ENCODE data around the gene PIP4K2A.
A peak's percentile ranks its signal among the peaks of the same experiment; 100 is the strongest.

The PIP4K2A gene

DNA sequence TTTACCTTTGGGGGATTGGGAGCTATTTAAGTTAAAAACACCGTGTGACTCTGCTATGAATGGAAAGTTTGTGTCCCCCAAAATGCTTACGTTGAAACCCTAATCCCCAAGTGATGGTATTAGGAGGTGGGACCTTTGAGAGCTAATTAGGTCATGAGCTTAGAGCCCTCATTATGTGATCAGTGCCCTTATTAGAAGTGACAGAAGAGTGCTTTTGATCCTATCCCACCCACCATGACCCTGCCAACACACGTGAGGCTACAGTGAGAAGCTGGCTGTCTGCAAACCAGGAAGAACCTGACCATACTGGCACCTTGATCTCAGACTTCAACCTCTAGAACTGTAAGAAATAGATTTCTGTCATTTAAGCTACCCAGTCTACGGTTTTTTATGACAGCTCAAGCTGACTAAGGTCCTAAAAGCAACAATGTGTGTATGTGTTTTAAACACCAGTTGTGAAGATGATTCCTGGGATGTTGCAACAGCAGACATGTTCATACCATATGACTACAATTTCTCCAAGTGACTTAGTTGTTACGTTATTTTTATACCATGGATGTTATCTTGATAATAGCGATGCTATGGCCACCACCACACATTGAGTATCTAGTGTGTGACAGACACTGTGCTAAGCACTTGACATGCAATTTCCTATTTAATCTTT is 124.4 kb downstream of the PIP4K2A start:
- DNase-seq: no peak

DNA sequence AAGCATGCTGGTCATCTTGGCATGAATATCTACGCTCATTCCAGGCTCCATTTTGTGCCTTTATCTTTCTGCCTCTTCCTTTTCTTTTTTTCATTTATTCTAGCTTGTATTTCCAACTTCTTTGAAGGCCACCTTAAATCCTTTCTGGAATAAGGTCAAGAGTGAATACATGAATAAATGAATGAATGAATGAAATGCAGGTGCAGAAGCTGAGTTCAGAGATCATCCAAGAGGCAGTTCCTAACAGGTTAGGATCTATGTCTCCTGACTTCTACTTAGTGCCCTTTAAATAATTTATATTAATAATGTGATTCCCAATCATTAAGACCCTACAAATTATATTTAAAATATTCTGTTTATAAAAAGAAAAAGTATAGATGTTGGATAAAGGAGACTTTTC is 125.9 kb downstream of the PIP4K2A start:
- no peak for DNase-seq

DNA sequence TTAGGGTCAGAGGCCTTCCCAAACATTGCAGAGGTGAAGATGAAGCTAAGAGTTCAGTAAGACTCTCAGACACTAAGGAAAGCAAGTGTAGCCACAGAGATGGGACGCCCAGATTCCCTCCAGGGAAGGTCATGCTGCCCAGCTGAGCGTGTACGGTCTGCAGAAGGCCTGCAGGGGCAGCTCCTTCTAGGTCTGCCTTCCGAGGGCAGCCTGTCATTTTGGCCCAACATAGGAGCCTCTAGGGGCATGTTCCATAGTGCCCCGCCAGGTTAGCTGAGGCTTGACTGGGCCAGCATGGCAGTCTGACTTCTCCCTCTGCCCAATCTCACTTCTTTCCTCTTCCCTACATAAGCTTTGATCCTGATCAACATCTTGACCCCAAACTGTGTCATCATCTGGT is 130.7 kb downstream of the PIP4K2A start:
- DNase-seq: no peak

DNA sequence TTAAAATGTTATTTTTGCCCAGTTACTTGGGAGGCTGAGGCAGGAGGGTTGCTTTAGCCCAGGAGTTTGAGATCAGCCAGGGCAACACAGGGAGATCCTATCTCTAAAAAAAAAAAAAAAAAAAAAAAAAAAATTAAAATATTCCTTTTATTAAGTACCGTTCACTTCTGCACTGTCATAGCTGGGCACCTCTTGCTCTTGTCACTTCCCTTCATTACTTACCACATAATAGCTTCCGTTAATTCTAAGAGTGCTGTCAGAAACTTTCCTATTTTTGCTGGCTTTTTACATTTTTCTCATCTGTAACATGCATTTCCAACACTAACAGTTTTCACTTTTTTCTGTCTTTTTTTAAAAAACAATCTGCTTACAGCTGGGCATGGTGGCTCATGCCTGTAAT is 132.9 kb downstream of the PIP4K2A start:
- no peak for DNase-seq

DNA sequence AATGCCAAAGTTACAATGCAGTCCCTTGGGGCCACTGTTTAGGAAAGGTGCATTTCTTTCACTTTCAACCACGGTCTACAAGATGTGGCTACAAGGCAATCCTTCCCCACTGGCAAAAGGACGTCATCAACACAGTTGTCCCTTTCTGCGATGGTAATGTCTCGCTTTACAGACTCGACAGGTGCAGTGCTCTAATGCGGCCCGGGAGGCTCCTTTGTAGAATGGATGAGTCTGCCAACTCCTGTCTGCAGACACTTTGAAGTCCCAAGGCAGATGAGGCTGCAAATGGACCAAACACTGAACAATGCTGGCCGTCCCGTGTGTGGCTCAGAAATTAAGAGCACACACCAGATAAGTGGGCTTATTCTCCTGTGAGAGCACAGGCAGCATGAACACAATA is 133.7 kb downstream of the PIP4K2A start:
- DNase-seq: no peak

DNA sequence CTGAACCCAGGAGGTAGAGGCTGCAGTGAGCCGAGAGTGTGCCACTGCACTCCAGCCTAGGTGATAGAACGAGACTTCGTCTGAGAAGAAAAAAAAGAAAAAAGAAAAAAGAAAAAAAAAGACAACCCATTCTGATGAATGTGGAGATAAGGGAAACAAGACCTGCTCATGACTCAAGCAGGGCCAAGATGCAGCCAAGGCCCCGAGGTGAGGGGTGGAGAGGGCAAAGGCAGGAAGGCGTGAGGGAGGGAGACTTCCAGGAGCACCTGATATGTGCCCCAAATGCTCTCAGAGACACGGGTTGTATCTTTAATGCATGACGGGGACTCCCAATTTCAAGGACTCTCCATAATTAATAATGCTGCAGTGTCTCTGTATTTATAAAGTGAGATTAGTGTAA is 134.6 kb downstream of the PIP4K2A start:
- DNase-seq: no peak

DNA sequence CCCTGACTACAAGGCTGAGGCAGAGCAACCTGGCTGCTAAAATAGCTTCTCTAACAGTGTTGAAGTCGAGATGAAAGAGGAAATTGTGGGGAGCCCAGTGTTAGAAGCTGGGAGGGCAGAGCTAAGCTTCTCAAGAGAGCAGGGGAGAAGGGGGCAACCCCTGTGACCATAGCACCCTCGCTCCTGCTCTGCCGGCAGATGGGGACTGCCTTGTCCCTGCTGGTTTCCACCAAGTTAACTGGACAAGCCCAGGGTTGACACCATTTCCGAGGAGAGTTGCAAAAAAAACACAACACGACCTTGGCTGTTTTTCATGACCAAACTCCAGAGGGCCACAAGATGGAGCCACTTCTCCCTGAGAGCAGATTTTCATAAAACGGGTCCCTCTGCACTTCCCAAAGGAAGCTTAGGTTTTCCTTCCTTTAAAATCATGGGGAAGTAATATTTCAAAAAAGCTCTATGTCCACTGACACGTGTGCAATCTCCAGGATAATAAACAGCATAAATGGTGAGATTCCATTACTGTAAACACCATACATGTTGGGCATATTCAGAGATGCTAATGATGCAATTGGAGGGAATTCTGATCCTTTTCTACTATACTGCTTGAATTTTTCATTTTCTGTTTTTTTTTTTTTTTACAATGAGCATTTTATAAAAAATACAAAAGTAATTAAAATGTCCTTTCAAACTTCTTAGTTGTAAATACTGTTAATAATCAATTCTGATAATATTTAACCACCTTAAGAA is 140.4 kb downstream of the PIP4K2A start:
- no peak for DNase-seq

DNA sequence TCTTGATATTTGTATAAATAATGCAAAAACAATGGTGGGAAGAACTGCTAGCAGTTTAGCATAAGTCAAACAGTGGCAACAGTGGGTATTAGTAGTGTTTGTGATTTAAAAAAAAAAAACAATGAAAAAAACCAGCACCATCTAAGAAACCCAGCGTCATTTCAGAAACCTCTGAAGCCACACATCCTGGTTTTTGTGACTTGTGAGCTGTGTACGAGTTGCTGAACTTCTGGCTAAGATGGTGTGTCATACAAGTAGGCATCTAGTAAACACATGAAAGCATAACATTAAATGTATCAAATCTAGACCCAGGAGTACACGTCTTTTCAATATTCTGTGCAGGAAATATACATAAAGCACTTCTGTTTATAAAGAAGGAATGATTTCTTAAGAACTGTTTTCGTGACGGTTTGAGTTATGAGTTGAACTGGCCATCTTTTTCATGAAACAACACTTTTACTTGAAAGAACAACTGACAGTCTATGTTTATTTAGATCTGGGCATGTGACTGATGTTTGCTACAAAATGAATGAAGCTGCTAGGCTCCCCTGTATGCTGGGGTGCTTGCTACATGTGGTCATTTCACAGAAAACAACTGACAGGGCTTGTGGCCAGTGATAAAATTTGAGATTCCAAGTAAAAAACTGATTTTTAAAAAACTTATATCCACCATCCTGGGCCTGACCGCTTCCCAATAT is 143.5 kb downstream of the PIP4K2A start:
- DNase-seq: peak; percentile 86

DNA sequence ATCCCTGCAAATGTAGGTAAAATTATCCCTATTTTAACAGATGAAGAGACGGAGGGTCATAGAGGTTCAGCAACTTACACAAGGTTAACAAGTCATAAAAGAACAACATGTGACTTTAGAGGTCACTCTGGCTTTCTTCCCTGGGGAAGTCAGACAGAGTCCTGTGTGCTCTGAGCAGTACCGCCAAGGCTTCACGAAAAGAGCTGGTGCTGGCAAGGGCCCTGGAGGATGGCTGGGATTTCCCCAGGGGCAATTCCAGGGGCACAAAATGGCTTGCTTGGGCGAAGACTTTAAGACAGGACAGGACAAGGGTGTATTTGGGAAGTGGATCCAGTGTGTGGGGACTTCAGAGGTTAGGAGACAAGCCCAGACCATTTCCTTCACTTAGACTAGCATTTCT is 144.1 kb downstream of the PIP4K2A start:
- DNase-seq: no peak

DNA sequence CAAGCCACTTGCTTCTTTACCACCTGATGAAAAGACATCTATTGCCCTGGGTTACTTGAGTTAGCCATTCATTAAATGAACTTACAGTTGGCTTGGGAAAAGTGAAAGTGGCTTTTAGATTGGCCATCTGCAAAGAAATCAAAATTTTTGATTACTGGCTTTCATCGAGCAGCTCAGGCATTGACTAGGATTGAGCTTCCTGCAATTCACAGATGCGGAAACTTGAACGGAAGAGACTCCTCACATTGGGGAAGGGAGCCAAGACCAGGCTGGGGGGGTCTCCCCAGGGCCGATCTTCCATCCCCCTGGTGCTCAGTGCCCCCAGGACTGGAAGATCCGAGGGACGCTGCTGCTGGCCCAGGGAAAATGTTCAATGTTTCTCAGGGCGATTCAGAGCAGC is 145.4 kb downstream of the PIP4K2A start:
- DNase-seq: no peak

DNA sequence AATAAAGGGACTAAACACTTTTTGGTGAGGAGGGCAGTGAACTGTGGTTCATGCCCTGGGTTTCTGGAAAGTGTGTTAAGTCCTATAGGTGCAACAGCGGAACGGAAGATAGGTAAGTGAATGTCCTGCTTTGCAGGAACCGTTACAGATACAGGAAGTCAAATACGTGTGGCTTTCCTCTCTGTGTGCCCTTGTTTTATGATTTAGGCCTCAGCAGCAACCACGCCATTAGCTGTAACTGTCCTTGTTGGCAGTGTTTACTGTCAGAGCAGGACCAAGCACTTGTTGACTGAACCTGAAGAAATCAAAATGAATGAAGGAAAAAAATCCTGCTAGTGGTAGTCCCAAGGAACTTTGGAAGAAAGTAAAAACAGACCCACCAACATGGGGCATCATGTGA is 150.3 kb downstream of the PIP4K2A start:
- DNase-seq: no peak

DNA sequence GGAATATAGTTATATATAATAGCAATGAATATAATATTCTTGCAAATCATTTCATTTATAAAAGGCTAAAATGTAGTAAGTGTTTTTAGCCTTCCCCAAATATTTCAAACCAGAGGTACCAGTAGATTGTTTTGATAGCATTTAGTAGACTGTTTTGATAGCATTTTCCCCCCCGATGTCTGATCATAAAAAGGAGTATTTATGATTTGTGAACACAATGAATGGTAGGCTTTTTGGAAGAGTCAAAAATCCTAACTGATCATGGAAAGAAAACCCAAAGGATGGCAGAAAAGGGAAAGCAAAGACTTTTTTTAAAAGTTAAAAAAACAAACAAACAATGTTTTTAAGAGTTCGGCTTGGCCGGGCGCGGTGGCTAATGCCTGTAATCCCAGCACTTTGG is 152.5 kb downstream of the PIP4K2A start:
- DNase-seq: no peak

DNA sequence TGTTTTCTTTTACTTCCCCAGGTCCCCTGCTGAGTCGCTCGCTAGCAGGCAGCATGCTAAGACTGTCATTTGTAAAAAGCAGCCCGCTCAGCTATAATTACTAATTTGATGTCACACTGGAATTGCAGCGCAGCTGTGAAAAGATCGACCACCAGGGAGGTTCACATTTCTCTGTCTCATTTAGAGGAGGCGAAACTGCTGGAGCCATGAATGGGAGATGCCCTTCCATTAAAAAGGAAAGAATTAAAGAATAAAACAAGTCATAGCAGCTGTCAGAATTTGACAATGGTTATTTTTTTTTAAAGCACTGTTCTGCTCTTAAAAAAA is 153.5 kb downstream of the PIP4K2A start:
- no peak for DNase-seq

DNA sequence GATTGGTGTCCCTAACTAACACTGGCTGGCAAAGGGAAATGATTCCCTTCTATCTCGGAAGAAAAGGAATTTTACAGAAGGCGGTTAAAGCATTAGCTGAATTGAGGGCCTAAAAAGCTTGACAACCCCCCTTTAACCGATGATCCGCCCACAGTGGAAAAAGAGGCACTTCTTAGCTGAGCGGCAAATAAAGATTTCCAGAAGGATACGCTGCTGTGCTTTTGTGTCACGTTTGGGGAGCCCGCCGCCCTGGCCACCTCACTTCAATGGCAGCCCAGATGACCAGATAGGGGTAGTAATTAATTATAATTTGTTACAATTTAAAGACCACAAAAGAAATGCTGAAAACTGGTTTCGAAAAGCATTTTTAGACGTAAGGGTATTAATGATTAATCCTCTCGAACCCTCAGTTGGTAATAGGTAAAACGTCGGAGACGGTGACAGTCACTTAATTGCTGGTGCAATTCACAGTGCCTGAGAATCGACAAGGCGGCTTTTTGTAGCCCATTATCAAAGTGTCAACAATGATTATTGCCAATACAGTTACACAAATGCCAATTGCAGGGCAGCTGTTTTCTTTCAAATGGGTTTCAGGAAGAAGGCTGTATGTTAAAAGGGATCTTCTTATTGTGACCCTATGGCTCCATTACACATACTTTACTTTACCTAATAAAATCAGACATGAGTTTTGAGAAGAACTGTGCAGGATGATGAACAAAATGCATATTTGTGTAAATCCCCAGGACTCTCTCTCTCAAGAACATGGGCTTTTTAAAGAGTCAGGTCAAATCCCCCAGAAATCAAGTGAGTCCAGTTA is 154.1 kb downstream of the PIP4K2A start:
- DNase-seq: no peak

DNA sequence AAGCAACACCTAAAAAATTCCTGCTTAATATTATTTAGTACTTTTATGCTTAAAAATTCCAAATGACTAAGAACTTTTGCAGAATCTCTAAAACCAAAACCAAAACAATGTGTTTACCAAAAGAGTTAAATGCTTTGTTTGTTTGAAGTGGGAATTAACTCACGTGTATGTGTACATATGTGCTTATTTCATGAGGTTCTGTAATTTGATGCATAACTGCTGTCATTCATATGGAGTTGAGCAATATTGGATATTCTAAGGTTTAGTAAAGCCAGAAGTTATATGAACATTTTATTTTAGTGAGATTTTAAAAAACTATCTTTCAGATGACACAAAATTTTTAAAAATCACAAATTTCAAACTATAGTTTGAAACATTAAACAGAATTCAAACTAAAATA is 157.1 kb downstream of the PIP4K2A start:
- no peak for DNase-seq

DNA sequence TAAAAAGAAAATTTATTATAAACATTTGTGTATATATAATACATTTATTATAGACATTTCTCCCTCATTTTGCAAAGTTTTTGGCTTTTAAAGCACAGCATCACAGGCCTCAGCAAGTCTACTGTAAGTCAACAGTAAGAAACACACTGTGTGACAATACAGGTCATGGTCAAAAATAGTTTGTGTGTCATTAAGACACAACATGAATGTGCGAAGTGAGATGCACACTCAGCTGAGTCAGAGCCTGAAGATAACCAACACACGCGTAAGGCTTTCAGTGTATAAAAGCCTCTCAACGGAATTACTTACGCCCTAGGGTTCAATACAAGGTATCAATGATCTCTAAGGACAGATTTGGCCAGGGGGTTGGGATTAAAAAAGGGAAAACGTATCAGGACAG is 157.6 kb downstream of the PIP4K2A start:
- DNase-seq: no peak

DNA sequence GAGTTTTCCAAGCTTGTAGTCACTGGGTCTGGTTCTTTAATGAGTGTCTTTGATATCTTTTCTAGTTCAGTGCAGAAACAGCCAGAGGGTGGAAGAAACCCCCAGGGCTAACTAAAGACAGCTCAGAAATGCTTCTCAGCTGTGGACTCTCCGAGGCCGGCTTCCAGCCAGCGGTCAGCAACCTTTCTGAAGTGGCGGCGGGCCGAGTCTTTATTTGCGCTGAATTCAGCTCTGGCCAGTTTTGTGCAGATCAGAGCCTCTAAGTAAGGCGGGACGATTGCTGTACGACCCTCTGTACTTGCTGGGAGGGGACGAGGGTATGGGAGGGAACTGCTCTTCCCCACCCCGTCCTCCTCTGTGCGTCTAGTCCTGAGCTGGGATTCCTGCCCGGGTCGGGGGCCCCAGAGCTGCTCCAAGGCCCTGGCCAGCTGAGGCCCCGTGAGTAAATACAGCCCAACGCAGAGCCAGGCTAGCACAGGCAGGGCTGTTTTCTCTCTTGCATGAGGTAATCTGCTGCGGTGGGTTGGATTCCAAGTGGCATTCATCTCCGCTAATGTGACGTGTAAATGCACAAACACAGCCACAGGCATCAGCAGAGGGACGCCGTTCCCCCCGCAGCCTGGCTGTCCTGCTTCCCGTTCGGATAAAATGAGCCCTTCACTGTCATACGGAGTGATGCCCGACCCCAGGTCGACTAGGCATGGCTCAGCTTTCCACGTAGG is 159.8 kb downstream of the PIP4K2A start:
- DNase-seq: no peak

DNA sequence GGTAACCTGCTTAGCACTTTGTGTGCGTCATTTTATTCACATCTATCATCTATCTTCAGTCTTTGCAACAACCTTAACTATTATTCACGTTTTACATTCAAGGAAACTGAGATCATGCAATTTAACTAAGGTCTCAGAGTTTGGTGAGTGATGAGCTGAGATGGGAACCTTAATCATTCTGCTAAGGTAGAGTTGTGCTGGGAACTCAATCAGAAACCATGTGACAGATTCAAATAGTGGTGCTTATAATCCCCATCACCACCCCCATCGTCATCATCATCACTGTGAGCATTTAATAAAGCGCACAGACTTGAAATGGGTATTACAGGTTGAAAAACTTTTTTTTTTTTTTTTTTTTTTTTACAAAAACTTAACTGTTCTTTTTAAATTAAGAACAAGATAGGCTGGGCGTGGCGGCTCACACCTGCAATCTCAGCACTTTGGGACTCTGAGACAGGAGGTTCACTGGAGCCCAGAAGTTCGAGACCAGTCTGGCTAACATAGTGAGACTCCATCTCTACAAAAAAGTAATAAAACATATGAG is 160.9 kb downstream of the PIP4K2A start:
- DNase-seq: no peak

DNA sequence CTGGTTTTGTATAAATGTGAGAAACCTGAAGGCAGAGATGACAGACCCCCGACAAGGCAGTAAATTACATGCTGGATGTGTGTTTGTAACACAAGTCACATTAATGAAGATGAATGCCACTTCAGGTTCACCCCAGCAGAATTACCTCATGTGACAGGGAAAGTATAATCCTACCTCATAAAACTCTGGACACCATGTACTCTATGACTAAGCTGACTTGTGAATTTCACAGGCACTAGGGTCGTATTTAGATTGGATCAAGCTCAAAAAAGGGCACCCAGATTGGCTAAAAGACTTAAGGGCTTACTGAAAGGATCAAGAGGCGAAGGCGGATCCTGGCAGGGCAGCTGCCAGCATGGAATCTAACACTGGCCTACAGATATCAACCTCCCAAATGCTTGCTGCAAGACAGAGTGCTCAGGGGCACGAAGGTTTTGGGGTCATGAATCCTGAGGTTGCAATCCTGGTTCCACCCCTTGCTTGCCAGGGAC is 161.4 kb downstream of the PIP4K2A start:
- no peak for DNase-seq

DNA sequence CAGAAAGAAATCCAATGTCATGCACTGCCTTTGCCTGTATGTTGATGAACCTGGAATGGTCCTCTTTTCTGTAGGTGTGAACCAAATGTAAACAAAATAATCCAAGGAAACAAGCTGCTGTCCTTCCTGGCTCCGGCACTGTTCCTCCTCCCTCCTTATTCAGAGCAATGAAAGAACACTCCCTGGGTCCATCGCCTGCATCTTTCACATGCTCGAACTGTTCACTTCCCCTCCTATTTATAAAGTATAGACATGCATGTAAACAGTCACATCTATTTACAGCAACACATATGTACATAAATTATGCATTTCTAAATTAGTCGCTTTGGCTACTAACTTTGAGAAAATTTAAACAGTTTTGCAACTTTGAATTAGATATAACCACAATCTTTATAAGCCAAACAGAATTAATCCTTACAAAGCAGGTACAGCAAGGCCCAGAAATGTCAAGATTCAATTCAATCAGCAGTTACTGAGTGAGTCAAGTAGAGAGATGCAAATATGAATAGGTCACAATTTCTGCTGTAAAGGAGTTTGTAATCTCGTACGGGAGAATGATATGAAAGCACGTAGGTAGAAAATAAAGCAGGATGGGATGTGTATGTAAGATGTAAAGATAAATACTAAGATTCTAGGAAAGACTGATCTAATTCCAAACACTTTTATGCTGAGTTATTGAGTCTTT is 162.6 kb downstream of the PIP4K2A start:
- DNase-seq: peak; percentile 10

DNA sequence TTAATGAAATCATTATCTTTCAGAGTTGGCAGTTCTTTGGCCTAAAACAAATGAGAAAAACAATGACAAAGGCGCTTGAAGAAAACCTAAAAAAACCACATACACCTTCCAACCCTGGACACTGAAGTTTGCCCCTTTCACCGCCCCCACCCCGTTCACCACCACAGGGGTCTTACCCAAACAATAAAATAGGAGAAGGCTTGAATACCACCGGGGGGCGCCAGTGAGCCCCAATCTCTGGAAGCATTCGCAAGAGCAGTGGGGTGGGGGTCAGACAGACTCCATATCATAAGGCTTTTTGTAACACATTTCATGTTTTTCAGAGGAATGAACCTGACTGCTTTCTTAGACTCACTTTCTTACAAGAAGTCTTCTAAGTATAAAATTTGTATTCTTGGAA is 163.6 kb downstream of the PIP4K2A start:
- DNase-seq: peak; percentile 37

DNA sequence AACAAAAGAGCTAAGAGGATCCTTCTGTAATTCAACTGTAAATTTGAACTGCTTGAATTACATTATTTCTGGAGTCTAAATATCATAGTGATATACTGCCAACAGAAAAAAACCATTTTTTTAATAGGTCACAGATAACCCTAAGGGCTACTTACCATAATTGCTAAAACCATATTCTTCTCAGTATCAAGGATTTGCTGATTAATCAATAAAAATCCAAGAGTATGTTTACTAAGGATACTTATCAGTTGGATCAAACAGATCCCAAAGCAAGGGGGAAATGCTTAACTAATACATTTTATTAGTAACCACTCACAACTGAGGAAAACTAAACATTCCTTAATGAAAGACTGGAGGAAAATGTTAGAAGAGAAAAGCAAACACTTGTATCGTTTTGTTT is 166.0 kb downstream of the PIP4K2A start:
- no peak for DNase-seq

All from activated CD4-positive, alpha-beta T cell treated with anti-CD3 and anti-CD28 coated beads, Interleukin-2, amount 50 U/mL, for 16 hours (primary cell).